OCI-LY1 (cell line): ENCODE results near the gene PALD1.

Experiments used
- EZH2 ChIP-seq: fragments of 200-600 bp; sonication (generic), shearing (Covaris generic); IDR thresholded peaks from 2 replicates; pipeline ENCODE4 v1.8.0; 2017; ENCODE audit warnings: borderline replicate concordance, mixed run types, mild to moderate bottlenecking, antibody characterized with exemption, low read length, moderate library complexity, mixed read lengths
- TF ChIP-seq, protein P1 (sequence below): fragments of 200-600 bp; sonication (generic), shearing (Covaris generic); IDR thresholded peaks from 2 replicates; pipeline ENCODE4 v1.5.1; 2017; ENCODE audit warnings: mild to moderate bottlenecking, antibody characterized with exemption, low read length, moderate library complexity, mixed read lengths

DNA sequence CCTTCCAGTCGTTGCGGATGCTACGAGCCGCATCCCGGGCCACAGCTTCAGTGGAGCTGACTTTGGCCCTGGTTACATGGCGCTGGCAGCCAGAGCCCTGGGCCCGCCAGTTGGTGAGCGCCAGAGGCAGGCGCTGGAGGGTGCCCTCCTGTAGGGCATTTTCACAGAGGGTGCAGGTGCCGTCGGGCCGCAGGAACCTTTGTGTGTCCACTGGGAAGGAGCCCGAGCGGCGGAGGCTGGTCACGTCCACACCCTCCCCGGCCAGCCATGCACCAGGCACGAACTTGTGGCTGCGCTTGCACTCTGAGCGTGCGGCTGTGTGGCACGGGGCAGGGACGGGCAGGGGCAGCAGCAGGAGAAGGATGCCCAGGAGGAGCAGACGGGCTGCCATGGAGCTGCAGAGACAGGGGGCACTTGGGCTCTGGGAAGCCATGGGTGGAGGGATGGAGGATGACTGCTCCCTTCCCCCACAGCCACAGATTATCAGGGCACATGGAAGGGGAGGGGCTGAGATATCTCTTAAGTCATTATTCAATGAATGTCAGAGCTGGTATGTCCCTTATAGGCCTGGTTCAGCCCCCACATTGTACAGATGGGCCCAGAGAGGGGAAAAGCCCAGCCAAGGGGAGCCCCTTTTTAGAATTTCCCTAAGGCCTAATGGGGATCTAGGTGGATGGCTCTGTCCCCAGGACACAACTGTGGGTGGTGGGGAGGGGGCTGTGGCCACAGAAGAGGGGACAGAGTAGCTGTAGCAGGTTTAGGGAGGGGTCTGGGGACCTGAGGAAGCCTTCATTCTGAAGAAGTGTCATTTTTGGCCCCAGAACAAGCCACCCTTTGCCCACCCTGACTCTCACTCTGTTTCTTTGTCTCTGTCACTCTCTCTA, 122.2 kb downstream of the PALD1 start:
- TF ChIP-seq EZH2 = no peak
- TF ChIP-seq, protein P1, sequence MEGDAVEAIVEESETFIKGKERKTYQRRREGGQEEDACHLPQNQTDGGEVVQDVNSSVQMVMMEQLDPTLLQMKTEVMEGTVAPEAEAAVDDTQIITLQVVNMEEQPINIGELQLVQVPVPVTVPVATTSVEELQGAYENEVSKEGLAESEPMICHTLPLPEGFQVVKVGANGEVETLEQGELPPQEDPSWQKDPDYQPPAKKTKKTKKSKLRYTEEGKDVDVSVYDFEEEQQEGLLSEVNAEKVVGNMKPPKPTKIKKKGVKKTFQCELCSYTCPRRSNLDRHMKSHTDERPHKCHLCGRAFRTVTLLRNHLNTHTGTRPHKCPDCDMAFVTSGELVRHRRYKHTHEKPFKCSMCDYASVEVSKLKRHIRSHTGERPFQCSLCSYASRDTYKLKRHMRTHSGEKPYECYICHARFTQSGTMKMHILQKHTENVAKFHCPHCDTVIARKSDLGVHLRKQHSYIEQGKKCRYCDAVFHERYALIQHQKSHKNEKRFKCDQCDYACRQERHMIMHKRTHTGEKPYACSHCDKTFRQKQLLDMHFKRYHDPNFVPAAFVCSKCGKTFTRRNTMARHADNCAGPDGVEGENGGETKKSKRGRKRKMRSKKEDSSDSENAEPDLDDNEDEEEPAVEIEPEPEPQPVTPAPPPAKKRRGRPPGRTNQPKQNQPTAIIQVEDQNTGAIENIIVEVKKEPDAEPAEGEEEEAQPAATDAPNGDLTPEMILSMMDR = no peak
